AG10803 (cell line): ENCODE data around the gene PPA1.
"Not testable (repeated sequence)": the region's sequence is repeated elsewhere in the genome, so short reads cannot be mapped to it uniquely, and the experiment has no call there.

ENCODE experiments used
- DNase-seq: peaks from one replicate; pipeline ENCODE4 v3.0.0; 2010; ENCODE audit warnings: low read depth
- H3K4me3 ChIP-seq: 2 replicates; pipeline ENCODE4 v1.5.1; 2011; ENCODE audit warnings: mild to moderate bottlenecking, low read length, control low read depth
- CTCF ChIP-seq: conservative IDR thresholded peaks from 2 replicates; pipeline ENCODE4 v1.5.1; 2011; ENCODE audit warnings: mild to moderate bottlenecking, low read length, control low read depth, inconsistent platforms

Gene PPA1

DNA sequence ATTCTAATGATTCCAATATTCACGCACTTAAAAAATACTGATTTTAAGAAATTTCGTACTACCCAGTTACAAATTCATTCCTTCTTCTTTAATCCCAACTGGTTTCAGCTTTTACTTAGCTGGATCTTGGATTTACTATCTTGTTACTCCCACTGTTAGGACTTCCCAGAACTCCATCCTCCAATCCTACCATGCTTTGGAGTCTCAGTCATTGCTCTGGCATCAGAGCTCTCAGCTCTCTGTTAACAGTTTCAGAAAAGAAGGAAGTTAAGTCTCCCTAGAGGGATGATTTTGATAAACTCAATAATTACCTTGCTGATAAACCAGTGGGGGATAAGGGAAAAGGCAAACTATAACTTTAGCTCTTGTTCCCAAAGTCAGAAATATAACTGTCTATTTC is 9.5 kb downstream of the PPA1 start:
- DNase-seq = no peak
- TF ChIP-seq CTCF = no peak

GRCh38 chr10:70222811-70223447 is 10.3 kb downstream of the PPA1 start:
- not testable (repeated sequence) for H3K4me3 ChIP-seq, DNase-seq

More for the DNA sequence above, 9.5 kb downstream of the PPA1 start:
- no peak overlapping the region for H3K4me3 ChIP-seq

DNA sequence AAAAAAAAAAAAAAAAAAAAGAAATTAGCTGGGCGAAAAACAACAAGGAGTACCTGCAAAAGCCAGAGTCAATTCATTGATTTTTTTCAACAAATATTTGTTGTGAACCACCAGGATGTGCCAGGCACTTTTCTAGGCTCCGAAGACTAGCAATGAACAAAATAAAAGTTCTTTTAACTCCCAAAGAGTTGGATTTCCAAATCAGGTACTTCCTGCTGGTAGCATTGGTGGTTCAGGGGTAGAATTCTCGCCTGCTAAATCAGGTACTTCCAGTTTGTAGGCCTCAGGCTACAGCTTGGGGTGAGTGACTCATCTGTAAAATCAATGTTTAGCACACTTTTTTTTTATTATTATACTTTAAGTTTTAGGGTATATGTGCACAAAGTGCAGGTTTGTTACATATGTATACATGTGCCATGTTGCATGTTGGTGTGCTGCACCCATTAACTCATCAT is 10.9 kb downstream of the PPA1 start:
- H3K4me3 ChIP-seq = no peak overlapping the region
- no peak for DNase-seq
- TF ChIP-seq CTCF = no peak

DNA sequence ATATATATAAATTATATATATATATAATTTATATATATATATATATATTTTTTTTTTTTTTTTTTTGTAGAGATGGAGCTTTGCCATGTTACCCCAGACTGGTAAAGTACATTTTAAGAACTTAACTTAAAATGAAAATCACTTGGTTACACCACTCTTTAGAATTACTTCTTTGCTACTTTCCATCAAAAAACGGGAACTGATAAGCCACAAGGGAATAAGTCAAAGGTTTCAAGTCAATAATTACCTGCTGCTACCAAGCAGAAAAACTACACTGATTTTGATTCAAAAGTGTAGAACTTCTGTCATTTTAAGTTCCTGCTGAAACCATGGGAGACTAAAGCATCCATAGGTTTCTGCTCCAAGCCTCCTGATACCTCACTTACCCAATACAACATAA is 12.2 kb downstream of the PPA1 start:
- DNase-seq = no peak
- no peak for TF ChIP-seq CTCF
- H3K4me3 ChIP-seq = no peak overlapping the region

DNA sequence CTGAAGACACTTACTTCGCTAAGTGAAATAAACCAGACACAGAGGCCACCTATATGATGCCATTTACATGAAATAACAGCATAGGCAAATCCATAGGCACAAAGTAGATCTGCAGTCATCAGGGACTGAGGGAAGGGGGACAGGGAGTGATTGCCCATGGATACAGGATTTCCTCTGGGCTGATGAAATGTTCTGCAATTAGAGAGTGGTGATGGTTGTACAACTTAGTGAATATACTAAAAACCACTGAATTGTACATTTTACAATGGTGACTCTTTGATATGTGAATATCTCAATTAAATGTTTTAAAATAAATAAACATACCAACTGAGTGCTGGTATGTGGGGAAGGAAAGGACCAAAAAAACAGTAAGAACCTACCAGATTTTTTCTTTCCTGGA is 20.4 kb downstream of the PPA1 start:
- peak; percentile 40 for DNase-seq
- no peak for TF ChIP-seq CTCF
- H3K4me3 ChIP-seq = no peak overlapping the region

DNA sequence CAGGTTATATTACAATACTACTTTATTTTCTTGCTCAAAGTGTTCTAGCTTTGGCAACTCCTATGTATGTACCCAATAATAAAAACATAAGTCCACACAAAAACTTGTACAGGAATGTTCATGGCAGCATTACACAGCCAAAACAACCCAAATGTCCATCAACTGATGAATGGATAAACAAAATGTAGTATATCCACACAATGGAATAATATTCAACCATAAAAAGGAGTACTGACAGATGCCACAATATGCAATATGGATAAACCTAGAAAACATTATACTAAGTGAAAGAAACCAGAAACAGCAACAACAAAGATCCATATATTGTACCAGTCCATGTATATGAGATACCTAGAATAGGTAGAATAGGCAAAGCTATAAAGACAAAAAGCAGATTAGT is 21.0 kb downstream of the PPA1 start:
- no peak for DNase-seq
- no peak overlapping the region for H3K4me3 ChIP-seq
- TF ChIP-seq CTCF = no peak

DNA sequence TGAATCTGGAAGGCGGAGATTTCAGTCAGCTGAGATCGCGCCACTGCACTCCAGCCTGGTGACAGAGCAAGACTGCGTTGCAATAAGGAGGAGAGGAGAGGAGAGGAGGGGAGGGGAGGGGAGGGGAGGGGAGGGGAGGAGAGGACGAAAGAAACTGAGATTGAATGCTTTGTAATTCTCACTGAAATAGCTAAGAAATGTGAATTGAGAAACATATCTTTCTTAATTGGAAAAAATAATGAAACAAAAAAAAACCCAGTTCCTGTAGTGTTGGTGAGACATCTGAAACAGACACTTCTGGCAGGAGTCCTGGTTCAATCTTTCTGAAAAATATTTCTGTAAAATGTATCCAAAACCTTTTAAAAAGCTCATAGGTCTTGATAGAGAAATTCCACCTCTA is 26.5 kb downstream of the PPA1 start:
- DNase-seq = no peak
- no peak overlapping the region for H3K4me3 ChIP-seq
- no peak for TF ChIP-seq CTCF

DNA sequence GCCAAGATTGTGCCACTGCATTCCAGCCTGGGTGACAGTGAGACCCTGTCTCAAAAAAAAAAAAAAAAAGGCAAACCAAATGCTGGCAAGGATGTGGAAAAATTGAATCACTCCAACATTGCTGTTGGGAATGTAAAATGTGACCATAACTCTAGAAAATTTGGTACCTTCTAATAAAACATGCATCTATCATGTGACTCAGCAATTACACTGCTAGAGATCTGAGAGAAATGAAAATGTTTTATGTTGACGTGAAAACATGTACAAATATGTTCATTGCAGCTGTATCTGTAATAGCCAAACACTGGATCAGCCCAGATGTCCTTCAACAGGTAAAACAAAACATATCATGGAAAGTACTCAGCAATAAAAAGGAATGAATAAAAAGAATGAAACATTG is 32.1 kb downstream of the PPA1 start:
- no peak for TF ChIP-seq CTCF
- DNase-seq = no peak
- H3K4me3 ChIP-seq = no peak overlapping the region
